DMS53 (cell line): ENCODE data around the gene VPS11.
"Not testable (repeated sequence)": the region's sequence is repeated elsewhere in the genome, so short reads cannot be mapped to it uniquely, and the experiment has no call there.

Experiments
- DNase-seq: peaks from one replicate; lab custom pipeline; 2025; lab: John Stamatoyannopoulos, UW

Gene VPS11

GRCh38 chr11:119067371-119068222 lies at the start of gene VPS11:
TSS of gene VPS11 (plus strand) at chr11:119067818. CDS start at chr11:119067824, 6 bp downstream.
- DNase-seq: peak; percentile 98

- DNase-seq: peak; percentile 99
These were observed 49.3 kb upstream of the VPS11 start, which contains the start of the genes RPS25 and TRAPPC4 for GRCh38 chr11:119018074-119018938. TSS of gene RPS25 (minus strand) at chr11:119018343. CDS start at chr11:119018284, 59 bp downstream. TSS of gene TRAPPC4 (plus strand) at chr11:119018766. CDS start at chr11:119018796, 30 bp downstream.

- DNase-seq: no peak
These were observed 47.6 kb upstream of the VPS11 start for GRCh38 chr11:119019996-119020395.

- DNase-seq: no peak
These were observed 46.0 kb upstream of the VPS11 start for GRCh38 chr11:119021631-119022030.

- DNase-seq: no peak
These were observed 43.9 kb upstream of the VPS11 start for GRCh38 chr11:119023741-119024140.

GRCh38 chr11:119024430-119025098 lies 43.1 kb upstream of the VPS11 start:
- DNase-seq: no peak

- no peak for DNase-seq
These were observed 42.5 kb upstream of the VPS11 start for GRCh38 chr11:119025099-119025473.

- DNase-seq: no peak
These were observed 42.1 kb upstream of the VPS11 start for GRCh38 chr11:119025541-119025940.

- DNase-seq: no peak
These were observed 41.4 kb upstream of the VPS11 start for GRCh38 chr11:119025978-119026766.

- DNase-seq: no peak
These were observed 40.6 kb upstream of the VPS11 start for GRCh38 chr11:119026970-119027369.

- DNase-seq: no peak
These were observed 39.9 kb upstream of the VPS11 start for GRCh38 chr11:119027561-119028345.

- DNase-seq: no peak
These were observed 39.1 kb upstream of the VPS11 start for GRCh38 chr11:119028346-119029068.

- no peak for DNase-seq
These were observed 38.6 kb upstream of the VPS11 start for GRCh38 chr11:119029069-119029339.

- no peak for DNase-seq
These were observed 38.1 kb upstream of the VPS11 start for GRCh38 chr11:119029340-119030028.

- no peak for DNase-seq
These were observed 37.6 kb upstream of the VPS11 start for GRCh38 chr11:119030029-119030328.

- peak; percentile 99 for DNase-seq
These were observed 37.1 kb upstream of the VPS11 start, which contains the start of gene SLC37A4 for GRCh38 chr11:119030329-119031047. TSS of gene SLC37A4 (minus strand) at chr11:119030877.

GRCh38 chr11:119031912-119032280 lies 35.7 kb upstream of the VPS11 start:
- DNase-seq: no peak

- not testable (repeated sequence) for DNase-seq
These were observed 34.2 kb upstream of the VPS11 start for GRCh38 chr11:119033421-119033820.

- no peak for DNase-seq
These were observed 32.8 kb upstream of the VPS11 start for GRCh38 chr11:119034813-119035212.
